HS-27A (cell line): Measurements from ENCODE around the gene MSH5.

ENCODE experiments used
- DNase-seq: peaks from one replicate; pipeline ENCODE4 v3.0.0-alpha.2; 2012; ENCODE audit warnings: low read depth, missing footprints

The MSH5 gene

DNA sequence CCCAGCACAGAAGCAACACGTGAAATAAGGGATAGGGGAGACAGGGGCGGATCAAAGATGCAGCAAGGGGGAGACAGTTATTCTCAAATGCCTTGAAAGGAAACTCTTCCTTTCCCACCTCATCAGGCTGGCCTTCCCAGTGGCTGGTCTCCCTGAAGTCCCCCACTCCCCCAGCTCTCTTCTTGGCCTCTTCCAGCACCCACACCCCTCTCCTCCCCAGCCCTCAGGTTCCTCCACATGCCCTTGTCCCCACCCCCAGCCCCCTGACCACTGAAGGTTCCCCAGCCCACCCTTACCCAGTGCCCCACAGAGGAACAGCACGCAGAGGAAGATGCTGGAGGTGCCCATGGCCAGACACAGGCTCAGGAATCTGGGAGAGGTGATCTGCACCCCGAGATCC lies 26.3 kb upstream of the MSH5 start:
- no peak for DNase-seq

DNA sequence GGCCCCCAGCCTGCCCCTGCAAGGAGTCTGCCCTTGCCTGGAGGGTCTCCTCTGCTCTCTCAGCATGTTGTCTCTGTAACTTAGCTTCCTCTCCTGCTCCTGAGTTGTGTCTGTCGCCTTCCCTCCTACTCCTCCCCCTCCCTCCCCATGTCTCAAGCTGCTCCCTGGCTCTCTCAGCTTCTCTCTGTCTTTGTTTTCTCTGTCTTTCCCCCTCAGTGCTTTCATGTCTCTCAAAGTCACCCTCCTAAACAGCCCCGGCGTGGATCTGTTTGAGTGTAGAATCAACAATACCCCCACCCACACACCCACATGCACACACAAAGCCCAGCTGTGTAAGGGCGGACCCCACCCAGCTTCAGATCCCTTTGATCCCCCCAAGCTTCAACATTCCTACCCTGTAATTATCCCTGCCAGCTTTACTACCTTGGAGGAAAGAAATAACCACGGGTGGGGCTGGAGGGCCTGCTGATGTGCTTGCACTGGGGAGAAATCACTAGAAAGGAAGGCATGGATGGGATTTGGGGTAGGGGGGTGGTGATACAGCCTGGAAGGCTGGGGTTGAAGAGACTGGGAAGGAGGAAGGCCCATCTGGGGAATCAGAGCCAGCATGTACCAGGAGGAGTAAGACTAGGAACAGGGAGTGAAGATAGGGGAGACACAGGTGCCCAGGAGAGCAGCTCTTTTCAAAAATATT lies 25.7 kb upstream of the MSH5 start:
- no peak for DNase-seq

DNA sequence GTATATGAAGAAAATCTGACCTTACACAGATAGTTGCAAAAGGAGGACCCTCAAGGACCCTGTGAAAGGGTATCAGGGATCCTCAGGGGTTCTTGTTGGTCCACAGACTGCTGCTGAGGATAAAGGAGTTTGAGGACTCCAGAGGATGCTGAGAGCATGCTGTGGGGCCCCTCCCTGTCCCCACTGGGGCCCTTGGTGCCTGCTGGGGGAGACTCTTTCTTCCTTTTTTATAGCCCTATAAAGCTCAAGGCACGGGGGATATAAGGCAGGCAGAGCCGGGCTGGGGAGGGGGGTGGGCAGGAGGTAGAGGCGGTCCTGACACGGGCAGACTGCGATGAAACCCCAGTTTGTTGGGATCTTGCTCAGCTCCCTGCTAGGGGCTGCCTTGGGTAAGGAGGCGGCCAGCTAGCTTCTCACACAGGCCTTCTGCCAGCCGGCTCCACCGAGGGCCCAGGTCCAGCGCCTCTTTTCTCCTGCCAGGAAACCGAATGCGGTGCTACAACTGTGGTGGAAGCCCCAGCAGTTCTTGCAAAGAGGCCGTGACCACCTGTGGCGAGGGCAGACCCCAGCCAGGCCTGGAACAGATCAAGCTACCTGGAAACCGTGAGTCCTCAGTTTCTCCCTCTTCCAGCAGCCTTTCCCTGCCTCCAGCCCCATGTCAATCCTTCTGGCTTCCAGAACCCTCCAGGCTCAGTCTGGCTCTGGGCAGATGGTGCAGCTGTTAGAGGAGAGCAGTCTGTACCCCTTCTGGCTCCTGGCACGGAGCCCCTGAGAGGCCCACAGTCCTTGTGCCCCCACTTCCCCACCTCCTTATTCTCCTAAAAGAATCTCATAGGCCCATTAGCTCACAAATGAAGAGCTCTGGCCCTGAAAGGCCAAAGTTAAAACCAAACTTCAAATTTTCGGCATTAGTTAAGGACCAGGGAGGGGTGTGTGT lies 24.5 kb upstream of the MSH5 start, which contains the start of gene LY6G6D:
Gene LY6G6D, plus strand, starts transcription at position 327 of the 937 bp plus-strand sequence. Its CDS starts 8 bp downstream, at position 335.
- no peak for DNase-seq

GRCh38 chr6:31717499-31718222 lies 22.1 kb upstream of the MSH5 start:
- DNase-seq: no peak

DNA sequence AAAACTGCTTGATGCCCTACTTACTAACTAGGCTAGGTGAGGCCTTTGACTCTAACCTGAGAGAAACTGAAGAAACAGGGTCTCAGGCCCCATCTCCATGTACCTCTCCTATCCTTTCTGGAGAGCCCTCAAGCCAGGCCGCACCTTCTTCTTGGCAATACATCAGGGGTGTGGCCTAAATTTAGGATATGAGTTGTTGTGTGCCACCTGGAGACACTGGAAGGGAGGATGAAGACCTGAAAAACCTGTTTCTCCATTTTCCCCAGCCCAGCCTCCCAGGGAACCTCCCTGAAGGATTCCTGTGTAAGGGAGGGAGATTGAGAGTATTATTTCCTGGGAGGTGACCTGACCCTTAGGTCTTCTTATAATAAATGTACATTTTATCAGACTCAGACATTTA lies 21.5 kb upstream of the MSH5 start:
- DNase-seq: no peak

DNA sequence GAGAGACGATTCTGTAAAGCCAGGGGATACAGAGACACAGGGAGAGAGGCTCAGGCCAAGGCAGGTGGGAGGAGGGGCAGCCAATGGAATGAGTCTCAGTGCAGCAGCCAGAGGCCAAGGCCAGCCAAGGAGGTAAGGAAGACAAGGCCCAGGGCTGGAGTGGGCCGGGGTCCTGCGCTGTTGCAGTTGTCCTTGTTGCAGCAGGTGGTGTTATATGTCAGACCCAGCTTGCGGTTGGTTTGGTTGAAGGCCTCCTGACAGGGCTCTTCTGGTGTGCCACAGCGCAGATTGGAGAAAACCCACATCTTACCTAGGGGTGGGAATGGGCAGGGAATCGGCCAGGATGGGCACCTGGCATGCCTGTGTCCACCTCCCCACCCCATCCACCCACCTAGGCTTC lies 20.8 kb upstream of the MSH5 start:
- DNase-seq: no peak

DNA sequence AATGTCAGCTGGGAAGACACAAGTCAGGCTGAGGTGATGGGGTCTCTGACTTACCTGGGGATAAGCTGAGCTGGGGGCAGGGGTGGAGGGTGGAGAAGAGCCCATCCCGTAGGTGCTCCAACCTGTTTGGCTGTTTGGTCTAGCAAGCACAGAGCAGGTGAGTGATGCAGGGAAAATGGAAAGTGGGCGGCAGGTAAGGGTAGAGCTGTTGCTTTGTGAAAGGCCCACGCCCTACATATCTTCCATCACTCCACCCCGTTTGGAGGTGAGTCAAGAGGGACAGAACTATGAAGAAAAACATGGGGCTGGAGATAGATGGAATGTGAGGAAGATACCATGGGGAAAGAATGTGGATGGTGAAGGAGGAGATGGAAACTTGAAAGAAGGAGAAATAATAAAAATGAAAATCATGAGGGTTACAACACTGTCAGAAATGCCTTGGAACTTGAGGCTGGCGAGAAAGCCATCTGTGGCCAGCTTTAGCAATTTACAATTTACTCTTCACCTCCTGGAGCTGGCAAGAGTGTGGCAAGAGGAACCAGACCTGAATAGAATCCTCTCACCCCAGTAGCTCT lies 19.5 kb upstream of the MSH5 start:
- no peak for DNase-seq

- DNase-seq: no peak
Measured at GRCh38 chr6:31721351-31722020, 18.3 kb upstream of the MSH5 start, which contains the start of gene LY6G6C. Gene LY6G6C, minus strand, starts transcription at chr6:31721746. Its CDS starts 67 bp downstream, at chr6:31721679.

GRCh38 chr6:31722173-31722572 lies 17.6 kb upstream of the MSH5 start:
- no peak for DNase-seq

- DNase-seq: no peak
Measured at GRCh38 chr6:31723245-31723979, 16.4 kb upstream of the MSH5 start, which contains the start of gene MPIG6B. Gene MPIG6B, plus strand, starts transcription at chr6:31723373. Its CDS starts 11 bp downstream, at chr6:31723384.

- DNase-seq: no peak
Measured at GRCh38 chr6:31723980-31724691, 15.7 kb upstream of the MSH5 start.

DNA sequence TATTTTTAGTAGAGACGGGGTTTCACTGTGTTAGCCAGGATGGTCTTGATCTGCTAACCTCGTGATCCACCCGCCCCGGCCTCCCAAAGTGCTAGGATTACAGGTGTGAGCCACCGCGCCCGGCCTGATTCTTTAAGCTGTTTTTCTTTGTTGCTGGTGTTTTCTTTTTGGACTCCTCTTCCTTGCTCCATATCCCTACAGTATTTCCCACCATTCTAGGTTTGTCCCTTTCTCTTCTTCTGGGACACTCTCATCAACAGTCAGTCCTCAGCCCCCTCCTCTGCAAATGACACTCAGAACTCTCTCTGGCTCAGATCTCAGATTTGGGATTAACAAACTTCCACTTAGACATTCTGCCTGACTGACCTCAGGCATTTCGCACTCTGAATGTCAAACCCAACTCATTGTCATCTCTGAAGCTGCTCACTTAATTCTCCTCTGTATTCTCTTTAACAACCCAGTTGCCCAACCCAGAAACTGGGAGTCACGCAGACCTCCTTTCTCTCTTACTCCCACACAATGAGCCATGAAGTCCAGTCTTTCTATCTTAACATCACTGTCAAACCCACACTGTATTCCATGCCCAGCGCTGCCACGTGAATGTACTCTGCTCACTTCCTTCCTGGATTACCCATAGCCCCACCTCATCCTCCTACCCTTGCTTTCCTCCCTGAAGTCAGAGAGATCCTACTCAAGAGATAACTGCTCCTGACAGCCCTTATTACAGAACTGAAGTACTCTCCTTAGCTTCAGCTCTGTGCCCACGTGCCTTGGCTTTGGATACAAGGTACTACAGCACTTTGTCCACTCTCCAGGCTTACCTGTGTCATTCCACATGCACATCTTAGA lies 14.1 kb upstream of the MSH5 start:
- DNase-seq: no peak

- DNase-seq: no peak
Measured at GRCh38 chr6:31727034-31727716, 12.6 kb upstream of the MSH5 start.

GRCh38 chr6:31727717-31728671 lies 11.8 kb upstream of the MSH5 start:
- DNase-seq: no peak

- no peak for DNase-seq
Measured at GRCh38 chr6:31728767-31729514, 10.9 kb upstream of the MSH5 start, which contains the start of gene DDAH2. Gene DDAH2, minus strand, starts transcription at chr6:31729299. Its CDS starts 138 bp downstream, at chr6:31729161.

DNA sequence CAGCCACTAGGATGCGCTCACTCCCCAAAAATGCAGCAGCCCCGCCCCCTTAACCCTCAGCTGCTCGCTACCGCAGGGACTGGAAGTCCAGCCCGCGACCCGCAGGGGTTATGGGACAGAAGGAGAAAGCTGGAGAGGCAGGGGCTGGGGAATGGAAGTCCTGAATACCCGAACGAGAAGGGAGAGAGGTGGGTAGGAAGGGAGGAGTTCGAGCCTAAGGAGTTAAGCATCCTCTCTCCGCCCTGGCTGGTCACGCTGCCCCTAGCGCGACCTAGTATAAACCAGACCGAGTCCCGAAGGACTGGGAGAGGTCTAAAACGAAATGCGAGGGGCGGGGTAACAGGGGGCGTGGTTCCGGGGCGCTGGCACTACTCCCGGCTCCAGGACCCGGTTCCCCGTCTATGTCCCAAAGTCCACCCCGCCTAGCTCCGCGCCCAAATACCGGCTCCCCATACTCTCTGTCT lies 10.3 kb upstream of the MSH5 start:
- DNase-seq: peak; percentile 88
